HL-60 (cell line): ENCODE results near the gene RELL1.

Experiments
- POLR2AphosphoS5 ChIP-seq: IDR thresholded peaks from 2 replicates; pipeline ENCODE4 v1.6.1; 2012; ENCODE audit warnings: low read depth
- TF ChIP-seq, protein P1 (sequence below): IDR thresholded peaks from one replicate; pipeline ENCODE4 v1.5.1; 2011; ENCODE audit warnings: low read length, control low read depth, inconsistent platforms; ENCODE audit not compliant: insufficient read depth
- TF ChIP-seq, protein P2 (sequence below): IDR thresholded peaks from 2 replicates; pipeline ENCODE4 v1.6.1; 2012; ENCODE audit warnings: low read depth; ENCODE audit not compliant: insufficient replicate concordance

DNA sequence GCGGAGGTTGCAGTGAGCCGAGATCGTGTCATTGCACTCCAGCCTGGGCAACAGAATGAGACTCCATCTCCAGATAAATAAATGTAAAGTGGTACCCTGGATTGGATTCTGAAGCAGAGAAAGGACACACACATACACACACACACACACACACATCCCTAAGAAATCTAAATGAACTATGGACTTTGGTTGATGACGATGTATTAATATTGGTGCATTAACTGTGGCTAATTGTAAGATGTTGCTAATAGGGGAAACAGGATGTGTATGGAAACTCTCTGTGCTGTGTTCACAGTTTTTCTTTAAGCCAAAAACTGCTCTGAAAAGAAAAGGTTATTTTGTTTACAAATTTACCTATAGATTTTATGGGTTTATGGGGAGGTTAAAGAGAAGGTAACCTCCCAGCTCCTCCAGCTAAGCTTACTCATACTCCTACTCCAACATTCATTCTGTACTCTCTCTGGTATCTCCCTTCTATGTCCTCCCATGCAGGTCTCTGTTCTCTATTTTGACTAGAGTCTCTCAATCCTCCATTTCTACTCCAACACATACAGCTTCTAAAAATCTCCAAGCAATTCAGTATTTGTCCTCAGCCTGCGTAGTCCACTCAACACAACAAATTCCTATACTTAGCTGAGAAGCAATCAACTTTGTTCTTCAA is 46.5 kb upstream of the RELL1 start:
- TF ChIP-seq, protein P1, sequence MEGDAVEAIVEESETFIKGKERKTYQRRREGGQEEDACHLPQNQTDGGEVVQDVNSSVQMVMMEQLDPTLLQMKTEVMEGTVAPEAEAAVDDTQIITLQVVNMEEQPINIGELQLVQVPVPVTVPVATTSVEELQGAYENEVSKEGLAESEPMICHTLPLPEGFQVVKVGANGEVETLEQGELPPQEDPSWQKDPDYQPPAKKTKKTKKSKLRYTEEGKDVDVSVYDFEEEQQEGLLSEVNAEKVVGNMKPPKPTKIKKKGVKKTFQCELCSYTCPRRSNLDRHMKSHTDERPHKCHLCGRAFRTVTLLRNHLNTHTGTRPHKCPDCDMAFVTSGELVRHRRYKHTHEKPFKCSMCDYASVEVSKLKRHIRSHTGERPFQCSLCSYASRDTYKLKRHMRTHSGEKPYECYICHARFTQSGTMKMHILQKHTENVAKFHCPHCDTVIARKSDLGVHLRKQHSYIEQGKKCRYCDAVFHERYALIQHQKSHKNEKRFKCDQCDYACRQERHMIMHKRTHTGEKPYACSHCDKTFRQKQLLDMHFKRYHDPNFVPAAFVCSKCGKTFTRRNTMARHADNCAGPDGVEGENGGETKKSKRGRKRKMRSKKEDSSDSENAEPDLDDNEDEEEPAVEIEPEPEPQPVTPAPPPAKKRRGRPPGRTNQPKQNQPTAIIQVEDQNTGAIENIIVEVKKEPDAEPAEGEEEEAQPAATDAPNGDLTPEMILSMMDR = no peak
- TF ChIP-seq, protein P2, sequence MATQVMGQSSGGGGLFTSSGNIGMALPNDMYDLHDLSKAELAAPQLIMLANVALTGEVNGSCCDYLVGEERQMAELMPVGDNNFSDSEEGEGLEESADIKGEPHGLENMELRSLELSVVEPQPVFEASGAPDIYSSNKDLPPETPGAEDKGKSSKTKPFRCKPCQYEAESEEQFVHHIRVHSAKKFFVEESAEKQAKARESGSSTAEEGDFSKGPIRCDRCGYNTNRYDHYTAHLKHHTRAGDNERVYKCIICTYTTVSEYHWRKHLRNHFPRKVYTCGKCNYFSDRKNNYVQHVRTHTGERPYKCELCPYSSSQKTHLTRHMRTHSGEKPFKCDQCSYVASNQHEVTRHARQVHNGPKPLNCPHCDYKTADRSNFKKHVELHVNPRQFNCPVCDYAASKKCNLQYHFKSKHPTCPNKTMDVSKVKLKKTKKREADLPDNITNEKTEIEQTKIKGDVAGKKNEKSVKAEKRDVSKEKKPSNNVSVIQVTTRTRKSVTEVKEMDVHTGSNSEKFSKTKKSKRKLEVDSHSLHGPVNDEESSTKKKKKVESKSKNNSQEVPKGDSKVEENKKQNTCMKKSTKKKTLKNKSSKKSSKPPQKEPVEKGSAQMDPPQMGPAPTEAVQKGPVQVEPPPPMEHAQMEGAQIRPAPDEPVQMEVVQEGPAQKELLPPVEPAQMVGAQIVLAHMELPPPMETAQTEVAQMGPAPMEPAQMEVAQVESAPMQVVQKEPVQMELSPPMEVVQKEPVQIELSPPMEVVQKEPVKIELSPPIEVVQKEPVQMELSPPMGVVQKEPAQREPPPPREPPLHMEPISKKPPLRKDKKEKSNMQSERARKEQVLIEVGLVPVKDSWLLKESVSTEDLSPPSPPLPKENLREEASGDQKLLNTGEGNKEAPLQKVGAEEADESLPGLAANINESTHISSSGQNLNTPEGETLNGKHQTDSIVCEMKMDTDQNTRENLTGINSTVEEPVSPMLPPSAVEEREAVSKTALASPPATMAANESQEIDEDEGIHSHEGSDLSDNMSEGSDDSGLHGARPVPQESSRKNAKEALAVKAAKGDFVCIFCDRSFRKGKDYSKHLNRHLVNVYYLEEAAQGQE = no peak
- TF ChIP-seq POLR2AphosphoS5 = no peak
